GM23248 (cell line): ENCODE results near the gene LAMTOR2.

Experiments used
- EZH2 ChIP-seq: fragments of 200-600 bp; sonication (generic); IDR thresholded peaks from 2 replicates; pipeline ENCODE4 v1.6.1; 2018; ENCODE audit warnings: antibody characterized with exemption, mild to moderate bottlenecking; ENCODE audit not compliant: insufficient read depth, poor library complexity, severe bottlenecking
- EZH2phosphoT487 ChIP-seq: fragments of 200-600 bp; sonication (generic); IDR thresholded peaks from 2 replicates; pipeline ENCODE4 v1.6.1; 2018; ENCODE audit warnings: antibody characterized with exemption, moderate library complexity, mild to moderate bottlenecking, low read depth; ENCODE audit not compliant: insufficient read depth

- TF ChIP-seq EZH2phosphoT487 (no peak), EZH2 (no peak)
These were observed 883 bp downstream of the LAMTOR2 start for GRCh38 chr1:156055281-156056048.
